Measurements from ENCODE around the gene ALKBH6. TPM values are rescaled to one million over a fixed set of nuclear protein-coding genes. Genes with fewer than 3 reads are reported as not detected.

ALKBH6 gene
- total and polyA plus RNA-seq, 2 of the 13 experiments (the other 11 are each of a cell fraction or from before 2014, with no cell fraction given) = 13.7 to 18.1 TPM

GRCh38 chr19:36013280-36014011 lies 567 bp downstream of the ALKBH6 start:
- ATAC-seq = no peak
- WGBS (ENCODE audit: low lambda C conversion rate) = 7% methylated on average over 13 of the region's 15 CpGs
- in situ Hi-C loops (cut with HindIII; ENCODE audit: extremely low pct_ligation_motif_present, low pct_unique_long_range_greater_than_20kb) (no loop called here), intact Hi-C loops (cut with micrococcal nuclease; ENCODE audit: unreplicated experiment) (loop anchor here (1.0 kb wide), 1 partner anchor 7 kb away; no protein-coding TSS in a partner anchor)
- CTCF ChIA-PET (ENCODE audit: low intra/inter-chr PET ratio, low total read pairs) = no interaction called here
- peaks cover 13% of the 10 kb centered on the region for H3K79me2 ChIP-seq (ENCODE audit: insufficient read depth, low read length)
- peak overlapping the region; percentile 85 for H3K4me2 ChIP-seq (ENCODE audit: low read depth, low read length)
- no peaks in the 10 kb centered on the region for H3K36me3 ChIP-seq (replicated peaks in 1 of 2; ENCODE audit: control insufficient read depth in 1 of 2, insufficient read depth in 2 of 2, low read length in 2 of 2)
- no peaks in the 10 kb centered on the region; a peak in 1 of 5 replicates for H3K27me3 ChIP-seq (ENCODE audit: control insufficient read depth in 1 of 2, insufficient read depth in 2 of 2, low read length in 2 of 2)
- peak overlapping the region; percentile 66 to 92 (median 85) for H3K4me3 ChIP-seq (replicated peaks in 1 of 3; ENCODE audit: insufficient read depth in 1 of 3, low read depth in 2 of 3, low read length in 3 of 3)
- no peak for FAIRE-seq
- BruUV-seq (replicated peaks) = TSS peak; percentile 62
- H2AFZ ChIP-seq (ENCODE audit: low read length) = no peak overlapping the region
- peak overlapping the region; percentile 67 for H3K27ac ChIP-seq (ENCODE audit: extremely low read length, insufficient read depth, low read length)
- no peaks in the 10 kb centered on the region for H4K20me1 ChIP-seq (ENCODE audit: insufficient read depth, low read length)
- peaks cover 42% of the 10 kb centered on the region for H3K4me1 ChIP-seq (ENCODE audit: insufficient read depth, low read length)
- H3K9me3 ChIP-seq (ENCODE audit: low read length) = no peaks in the 10 kb centered on the region
- no peak for DNase-seq (ENCODE audit: low spot score)
- POLR2A ChIA-PET = interaction anchor here (0.8 to 1.7 kb wide), 6 partner anchors 16 to 46 kb away, joined by 5 to 17 read pairs (median 5); partner anchors contain the start of gene THAP8
- 0 out of 2 replicates have a peak, but pooled peaks have one; percentile 3 for TF ChIP-seq SALL1 (CRISPR knock-in tag; IDR thresholded peaks at IDR 0.05)
- peak; percentile 21 for TF ChIP-seq ZNF883 (CRISPR knock-in tag; IDR thresholded peaks at IDR 0.05; ENCODE audit: not compliant biosample characterization)
- TF ChIP-seq HBP1 (CRISPR knock-in tag; IDR thresholded peaks at IDR 0.05; ENCODE audit: low read depth) = no peak
- 0 out of 4 replicates have a peak, but pooled peaks of 1 of the 2 experiments have one; percentile 25 for TF ChIP-seq POLR2A (IDR thresholded peaks at IDR 0.05; ENCODE audit: insufficient read depth in 1 of 2, low read depth in 2 of 2, low read length in 2 of 2)
- peak overlapping the region; percentile 77 for H3K9ac ChIP-seq (ENCODE audit: insufficient read depth, low read depth, low read length)

DNA sequence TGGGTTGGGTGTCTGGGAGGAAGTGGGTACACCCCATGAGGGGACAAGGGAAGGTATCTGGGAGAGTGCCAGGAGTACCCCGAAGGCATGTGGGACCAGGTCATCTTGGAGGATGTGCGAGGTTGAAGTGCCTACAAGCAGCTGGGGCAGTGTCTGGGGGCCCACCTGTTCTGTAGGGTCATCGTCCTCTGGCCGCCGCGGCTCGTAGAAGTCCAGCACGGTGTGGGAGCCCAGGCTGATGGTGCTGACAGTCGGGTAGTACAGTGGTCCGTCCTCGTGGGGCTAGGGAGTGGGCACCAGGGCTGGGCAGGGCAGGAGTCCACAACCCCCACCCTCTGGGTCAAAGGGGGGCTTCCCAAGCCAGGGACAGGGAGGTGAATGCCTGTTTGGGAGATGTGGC lies 3.6 kb downstream of the ALKBH6 start:
- Histone ChIP-seq H3K4me3 (replicated peaks in 1 of 3; ENCODE audit: insufficient read depth in 1 of 3, low read depth in 2 of 3, low read length in 3 of 3) (no peak overlapping the region), H3K27me3 (ENCODE audit: control insufficient read depth in 1 of 2, insufficient read depth in 2 of 2, low read length in 2 of 2) (no peaks in the 10 kb centered on the region; a peak in 1 of 5 replicates), H3K36me3 (replicated peaks in 1 of 2; ENCODE audit: control insufficient read depth in 1 of 2, insufficient read depth in 2 of 2, low read length in 2 of 2) (no peaks in the 10 kb centered on the region), H4K20me1 (ENCODE audit: insufficient read depth, low read length) (no peaks in the 10 kb centered on the region), H3K4me1 (ENCODE audit: insufficient read depth, low read length) (peaks cover 52% of the 10 kb centered on the region), H3K4me2 (ENCODE audit: low read depth, low read length) (no peak overlapping the region), H3K9ac (ENCODE audit: insufficient read depth, low read depth, low read length) (no peak overlapping the region), H2AFZ (ENCODE audit: low read length) (no peak overlapping the region), H3K79me2 (ENCODE audit: insufficient read depth, low read length) (peaks cover 17% of the 10 kb centered on the region), H3K9me3 (ENCODE audit: low read length) (no peaks in the 10 kb centered on the region), H3K27ac (ENCODE audit: extremely low read length, insufficient read depth, low read length) (no peak overlapping the region)
- WGBS (ENCODE audit: low lambda C conversion rate) = 100% methylated on average over 2 of the region's 11 CpGs
- DNase-seq (ENCODE audit: low spot score) = no peak
- in situ Hi-C loops (cut with HindIII; ENCODE audit: extremely low pct_ligation_motif_present, low pct_unique_long_range_greater_than_20kb) (no loop called here), intact Hi-C loops (cut with micrococcal nuclease; ENCODE audit: unreplicated experiment) (no loop called here)
- ChIA-PET POLR2A (no interaction called here), CTCF (ENCODE audit: low intra/inter-chr PET ratio, low total read pairs) (no interaction called here)
- TF ChIP-seq CBFB (CRISPR knock-in tag; IDR thresholded peaks at IDR 0.05) = no peak
- TF ChIP-seq, protein P1, sequence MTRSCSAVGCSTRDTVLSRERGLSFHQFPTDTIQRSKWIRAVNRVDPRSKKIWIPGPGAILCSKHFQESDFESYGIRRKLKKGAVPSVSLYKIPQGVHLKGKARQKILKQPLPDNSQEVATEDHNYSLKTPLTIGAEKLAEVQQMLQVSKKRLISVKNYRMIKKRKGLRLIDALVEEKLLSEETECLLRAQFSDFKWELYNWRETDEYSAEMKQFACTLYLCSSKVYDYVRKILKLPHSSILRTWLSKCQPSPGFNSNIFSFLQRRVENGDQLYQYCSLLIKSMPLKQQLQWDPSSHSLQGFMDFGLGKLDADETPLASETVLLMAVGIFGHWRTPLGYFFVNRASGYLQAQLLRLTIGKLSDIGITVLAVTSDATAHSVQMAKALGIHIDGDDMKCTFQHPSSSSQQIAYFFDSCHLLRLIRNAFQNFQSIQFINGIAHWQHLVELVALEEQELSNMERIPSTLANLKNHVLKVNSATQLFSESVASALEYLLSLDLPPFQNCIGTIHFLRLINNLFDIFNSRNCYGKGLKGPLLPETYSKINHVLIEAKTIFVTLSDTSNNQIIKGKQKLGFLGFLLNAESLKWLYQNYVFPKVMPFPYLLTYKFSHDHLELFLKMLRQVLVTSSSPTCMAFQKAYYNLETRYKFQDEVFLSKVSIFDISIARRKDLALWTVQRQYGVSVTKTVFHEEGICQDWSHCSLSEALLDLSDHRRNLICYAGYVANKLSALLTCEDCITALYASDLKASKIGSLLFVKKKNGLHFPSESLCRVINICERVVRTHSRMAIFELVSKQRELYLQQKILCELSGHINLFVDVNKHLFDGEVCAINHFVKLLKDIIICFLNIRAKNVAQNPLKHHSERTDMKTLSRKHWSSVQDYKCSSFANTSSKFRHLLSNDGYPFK (CRISPR knock-in tag; IDR thresholded peaks at IDR 0.05; ENCODE audit: borderline replicate concordance) = no peak
- no peak for TF ChIP-seq CHCHD3 (CRISPR knock-in tag; IDR thresholded peaks at IDR 0.05)
- no peak for TF ChIP-seq ZNF10 (CRISPR knock-in tag; IDR thresholded peaks at IDR 0.05; ENCODE audit: borderline replicate concordance, low read depth)
- TF ChIP-seq GPN1 (CRISPR knock-in tag; IDR thresholded peaks at IDR 0.05; ENCODE audit: borderline replicate concordance) = no peak
- no TSS peak for BruUV-seq (replicated peaks)
- FAIRE-seq = no peak
- no peak for ATAC-seq

All from HepG2 (cell line).